SK-N-SH treated with all-trans-retinoic acid at 6 μM for 48 hours (cell line): ENCODE data around the gene POLQ.

Source experiments
- ATAC-seq: fragments of 200-7000 bp; cut with Tn5 transposase; 3 replicates; pipeline ENCODE4 v1.9.1; 2020; ENCODE audit warnings: mild to moderate bottlenecking, moderate library complexity
- CSDC2 ChIP-seq: fragments of 250-450 bp; sonication (Bioruptor Pico); IDR thresholded peaks from 2 replicates; pipeline ENCODE4 v1.5.0; 2020; ENCODE audit warnings: mild to moderate bottlenecking, moderate library complexity
- ESRRG ChIP-seq: fragments of 250-450 bp; sonication (Bioruptor Pico); IDR thresholded peaks from 2 replicates; pipeline ENCODE4 v1.6.1; 2021; ENCODE audit warnings: mild to moderate bottlenecking
- GLIS3 ChIP-seq: fragments of 250-450 bp; sonication (Bioruptor Pico); IDR thresholded peaks from 2 replicates; pipeline ENCODE4 v1.5.0; 2020; ENCODE audit warnings: mild to moderate bottlenecking, moderate library complexity
- OSR1 ChIP-seq: fragments of 250-450 bp; sonication (Bioruptor Pico); IDR thresholded peaks from 2 replicates; pipeline ENCODE4 v1.8.0; 2022; ENCODE audit warnings: moderate library complexity, mild to moderate bottlenecking, inconsistent platforms
- PPARA ChIP-seq: fragments of 250-450 bp; sonication (Bioruptor Pico); IDR thresholded peaks from 2 replicates; pipeline ENCODE4 v1.5.0; 2020; ENCODE audit warnings: mild to moderate bottlenecking, borderline replicate concordance
- RARB ChIP-seq: fragments of 250-450 bp; sonication (Bioruptor Pico); IDR thresholded peaks from 2 replicates; pipeline ENCODE4 v1.8.0; 2021; ENCODE audit warnings: mild to moderate bottlenecking, moderate library complexity
- SNAI2 ChIP-seq: fragments of 250-450 bp; sonication (Bioruptor Pico); IDR thresholded peaks from 2 replicates; pipeline ENCODE4 v1.5.0; 2020; ENCODE audit warnings: mild to moderate bottlenecking, moderate library complexity
- TCF4 ChIP-seq: fragments of 250-450 bp; sonication (Bioruptor Pico); IDR thresholded peaks from 2 replicates; pipeline ENCODE4 v1.8.0; 2021; ENCODE audit warnings: mild to moderate bottlenecking, moderate library complexity, borderline replicate concordance
- ZC3H10 ChIP-seq: fragments of 250-450 bp; sonication (Bioruptor Pico); IDR thresholded peaks from 2 replicates; pipeline ENCODE4 v1.5.1; 2021; ENCODE audit warnings: mild to moderate bottlenecking, moderate library complexity
- ZFP3 ChIP-seq: fragments of 250-450 bp; sonication (Bioruptor Pico); IDR thresholded peaks from 2 replicates; pipeline ENCODE4 v1.5.0; 2020; ENCODE audit warnings: mild to moderate bottlenecking, moderate library complexity
- ZFP30 ChIP-seq: fragments of 450-650 bp; formaldehyde crosslinking; IDR thresholded peaks from 2 replicates; pipeline ENCODE4 v1.5.0; 2022; ENCODE audit warnings: mild to moderate bottlenecking, moderate library complexity
- ZNF565 ChIP-seq: fragments of 450-650 bp; formaldehyde crosslinking; conservative IDR thresholded peaks from 2 replicates; pipeline ENCODE4 v1.5.0; 2020; ENCODE audit warnings: low read depth, mild to moderate bottlenecking, moderate library complexity
- ZNF70 ChIP-seq: fragments of 450-650 bp; formaldehyde crosslinking; IDR thresholded peaks from 2 replicates; pipeline ENCODE4 v1.5.0; 2020; ENCODE audit warnings: mild to moderate bottlenecking, moderate library complexity
- ZNF8 ChIP-seq: fragments of 450-650 bp; formaldehyde crosslinking; IDR thresholded peaks from 2 replicates; pipeline ENCODE4 v1.5.0; 2020; ENCODE audit warnings: mild to moderate bottlenecking, moderate library complexity
- TF ChIP-seq, protein P1 (sequence below): fragments of 250-450 bp; sonication (Bioruptor Pico); IDR thresholded peaks from 2 replicates; pipeline ENCODE4 v1.5.0; 2020; ENCODE audit warnings: mild to moderate bottlenecking, moderate library complexity
- TF ChIP-seq, protein P2 (sequence below): fragments of 250-450 bp; sonication (Bioruptor Pico); IDR thresholded peaks from 2 replicates; pipeline ENCODE4 v1.8.0; 2020; ENCODE audit warnings: mild to moderate bottlenecking, moderate library complexity, borderline replicate concordance
- TF ChIP-seq, protein P3 (sequence below): fragments of 250-450 bp; sonication (Bioruptor Pico); IDR thresholded peaks from 2 replicates; pipeline ENCODE4 v1.8.0; 2021; ENCODE audit warnings: low read depth, mild to moderate bottlenecking, moderate library complexity, borderline replicate concordance
- TF ChIP-seq, protein P4 (sequence below): fragments of 250-450 bp; sonication (Bioruptor Pico); IDR thresholded peaks from 2 replicates; pipeline ENCODE4 v1.5.1; 2020; ENCODE audit warnings: low read depth, mild to moderate bottlenecking, moderate library complexity
- TF ChIP-seq, protein P5 (sequence below): fragments of 250-450 bp; sonication (Bioruptor Pico); IDR thresholded peaks from 2 replicates; pipeline ENCODE4 v1.5.1; 2021; ENCODE audit warnings: mild to moderate bottlenecking, moderate library complexity

POLQ gene

GRCh38 chr3:121557426-121557934 is 11.7 kb upstream of the POLQ start:
- ATAC-seq: no peak
- TF ChIP-seq, protein P1, sequence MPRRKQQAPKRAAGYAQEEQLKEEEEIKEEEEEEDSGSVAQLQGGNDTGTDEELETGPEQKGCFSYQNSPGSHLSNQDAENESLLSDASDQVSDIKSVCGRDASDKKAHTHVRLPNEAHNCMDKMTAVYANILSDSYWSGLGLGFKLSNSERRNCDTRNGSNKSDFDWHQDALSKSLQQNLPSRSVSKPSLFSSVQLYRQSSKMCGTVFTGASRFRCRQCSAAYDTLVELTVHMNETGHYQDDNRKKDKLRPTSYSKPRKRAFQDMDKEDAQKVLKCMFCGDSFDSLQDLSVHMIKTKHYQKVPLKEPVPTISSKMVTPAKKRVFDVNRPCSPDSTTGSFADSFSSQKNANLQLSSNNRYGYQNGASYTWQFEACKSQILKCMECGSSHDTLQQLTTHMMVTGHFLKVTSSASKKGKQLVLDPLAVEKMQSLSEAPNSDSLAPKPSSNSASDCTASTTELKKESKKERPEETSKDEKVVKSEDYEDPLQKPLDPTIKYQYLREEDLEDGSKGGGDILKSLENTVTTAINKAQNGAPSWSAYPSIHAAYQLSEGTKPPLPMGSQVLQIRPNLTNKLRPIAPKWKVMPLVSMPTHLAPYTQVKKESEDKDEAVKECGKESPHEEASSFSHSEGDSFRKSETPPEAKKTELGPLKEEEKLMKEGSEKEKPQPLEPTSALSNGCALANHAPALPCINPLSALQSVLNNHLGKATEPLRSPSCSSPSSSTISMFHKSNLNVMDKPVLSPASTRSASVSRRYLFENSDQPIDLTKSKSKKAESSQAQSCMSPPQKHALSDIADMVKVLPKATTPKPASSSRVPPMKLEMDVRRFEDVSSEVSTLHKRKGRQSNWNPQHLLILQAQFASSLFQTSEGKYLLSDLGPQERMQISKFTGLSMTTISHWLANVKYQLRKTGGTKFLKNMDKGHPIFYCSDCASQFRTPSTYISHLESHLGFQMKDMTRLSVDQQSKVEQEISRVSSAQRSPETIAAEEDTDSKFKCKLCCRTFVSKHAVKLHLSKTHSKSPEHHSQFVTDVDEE: no peak
- TF ChIP-seq ESRRG (CRISPR knock-in tag): no peak
- no peak for TF ChIP-seq ZNF565 (CRISPR knock-in tag)
- TF ChIP-seq, protein P2, sequence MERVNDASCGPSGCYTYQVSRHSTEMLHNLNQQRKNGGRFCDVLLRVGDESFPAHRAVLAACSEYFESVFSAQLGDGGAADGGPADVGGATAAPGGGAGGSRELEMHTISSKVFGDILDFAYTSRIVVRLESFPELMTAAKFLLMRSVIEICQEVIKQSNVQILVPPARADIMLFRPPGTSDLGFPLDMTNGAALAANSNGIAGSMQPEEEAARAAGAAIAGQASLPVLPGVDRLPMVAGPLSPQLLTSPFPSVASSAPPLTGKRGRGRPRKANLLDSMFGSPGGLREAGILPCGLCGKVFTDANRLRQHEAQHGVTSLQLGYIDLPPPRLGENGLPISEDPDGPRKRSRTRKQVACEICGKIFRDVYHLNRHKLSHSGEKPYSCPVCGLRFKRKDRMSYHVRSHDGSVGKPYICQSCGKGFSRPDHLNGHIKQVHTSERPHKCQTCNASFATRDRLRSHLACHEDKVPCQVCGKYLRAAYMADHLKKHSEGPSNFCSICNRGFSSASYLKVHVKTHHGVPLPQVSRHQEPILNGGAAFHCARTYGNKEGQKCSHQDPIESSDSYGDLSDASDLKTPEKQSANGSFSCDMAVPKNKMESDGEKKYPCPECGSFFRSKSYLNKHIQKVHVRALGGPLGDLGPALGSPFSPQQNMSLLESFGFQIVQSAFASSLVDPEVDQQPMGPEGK (CRISPR knock-in tag): no peak
- TF ChIP-seq, protein P3, sequence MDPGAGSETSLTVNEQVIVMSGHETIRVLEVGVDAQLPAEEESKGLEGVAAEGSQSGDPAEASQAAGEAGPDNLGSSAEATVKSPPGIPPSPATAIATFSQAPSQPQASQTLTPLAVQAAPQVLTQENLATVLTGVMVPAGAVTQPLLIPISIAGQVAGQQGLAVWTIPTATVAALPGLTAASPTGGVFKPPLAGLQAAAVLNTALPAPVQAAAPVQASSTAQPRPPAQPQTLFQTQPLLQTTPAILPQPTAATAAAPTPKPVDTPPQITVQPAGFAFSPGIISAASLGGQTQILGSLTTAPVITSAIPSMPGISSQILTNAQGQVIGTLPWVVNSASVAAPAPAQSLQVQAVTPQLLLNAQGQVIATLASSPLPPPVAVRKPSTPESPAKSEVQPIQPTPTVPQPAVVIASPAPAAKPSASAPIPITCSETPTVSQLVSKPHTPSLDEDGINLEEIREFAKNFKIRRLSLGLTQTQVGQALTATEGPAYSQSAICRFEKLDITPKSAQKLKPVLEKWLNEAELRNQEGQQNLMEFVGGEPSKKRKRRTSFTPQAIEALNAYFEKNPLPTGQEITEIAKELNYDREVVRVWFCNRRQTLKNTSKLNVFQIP: no peak
- no peak for TF ChIP-seq TCF4 (CRISPR knock-in tag)
- no peak for TF ChIP-seq ZNF8 (CRISPR knock-in tag)
- TF ChIP-seq GLIS3 (CRISPR knock-in tag): no peak
- TF ChIP-seq ZFP3 (CRISPR knock-in tag): no peak

GRCh38 chr3:121552797-121553196 is 7.0 kb upstream of the POLQ start:
- ATAC-seq: no peak
- no peak for TF ChIP-seq OSR1
- TF ChIP-seq SNAI2: no peak
- no peak for TF ChIP-seq ZNF8 (CRISPR knock-in tag)
- TF ChIP-seq, protein P4, sequence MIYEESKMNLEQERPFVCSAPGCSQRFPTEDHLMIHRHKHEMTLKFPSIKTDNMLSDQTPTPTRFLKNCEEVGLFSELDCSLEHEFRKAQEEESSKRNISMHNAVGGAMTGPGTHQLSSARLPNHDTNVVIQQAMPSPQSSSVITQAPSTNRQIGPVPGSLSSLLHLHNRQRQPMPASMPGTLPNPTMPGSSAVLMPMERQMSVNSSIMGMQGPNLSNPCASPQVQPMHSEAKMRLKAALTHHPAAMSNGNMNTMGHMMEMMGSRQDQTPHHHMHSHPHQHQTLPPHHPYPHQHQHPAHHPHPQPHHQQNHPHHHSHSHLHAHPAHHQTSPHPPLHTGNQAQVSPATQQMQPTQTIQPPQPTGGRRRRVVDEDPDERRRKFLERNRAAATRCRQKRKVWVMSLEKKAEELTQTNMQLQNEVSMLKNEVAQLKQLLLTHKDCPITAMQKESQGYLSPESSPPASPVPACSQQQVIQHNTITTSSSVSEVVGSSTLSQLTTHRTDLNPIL (CRISPR knock-in tag): no peak
- TF ChIP-seq ZFP3 (CRISPR knock-in tag): no peak
- no peak for TF ChIP-seq ESRRG (CRISPR knock-in tag)
- TF ChIP-seq, protein P5, sequence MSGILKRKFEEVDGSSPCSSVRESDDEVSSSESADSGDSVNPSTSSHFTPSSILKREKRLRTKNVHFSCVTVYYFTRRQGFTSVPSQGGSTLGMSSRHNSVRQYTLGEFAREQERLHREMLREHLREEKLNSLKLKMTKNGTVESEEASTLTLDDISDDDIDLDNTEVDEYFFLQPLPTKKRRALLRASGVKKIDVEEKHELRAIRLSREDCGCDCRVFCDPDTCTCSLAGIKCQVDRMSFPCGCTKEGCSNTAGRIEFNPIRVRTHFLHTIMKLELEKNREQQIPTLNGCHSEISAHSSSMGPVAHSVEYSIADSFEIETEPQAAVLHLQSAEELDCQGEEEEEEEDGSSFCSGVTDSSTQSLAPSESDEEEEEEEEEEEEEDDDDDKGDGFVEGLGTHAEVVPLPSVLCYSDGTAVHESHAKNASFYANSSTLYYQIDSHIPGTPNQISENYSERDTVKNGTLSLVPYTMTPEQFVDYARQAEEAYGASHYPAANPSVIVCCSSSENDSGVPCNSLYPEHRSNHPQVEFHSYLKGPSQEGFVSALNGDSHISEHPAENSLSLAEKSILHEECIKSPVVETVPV (CRISPR knock-in tag): no peak
- TF ChIP-seq, protein P1: no peak
- TF ChIP-seq PPARA (CRISPR knock-in tag): no peak
- TF ChIP-seq ZC3H10: no peak

DNA sequence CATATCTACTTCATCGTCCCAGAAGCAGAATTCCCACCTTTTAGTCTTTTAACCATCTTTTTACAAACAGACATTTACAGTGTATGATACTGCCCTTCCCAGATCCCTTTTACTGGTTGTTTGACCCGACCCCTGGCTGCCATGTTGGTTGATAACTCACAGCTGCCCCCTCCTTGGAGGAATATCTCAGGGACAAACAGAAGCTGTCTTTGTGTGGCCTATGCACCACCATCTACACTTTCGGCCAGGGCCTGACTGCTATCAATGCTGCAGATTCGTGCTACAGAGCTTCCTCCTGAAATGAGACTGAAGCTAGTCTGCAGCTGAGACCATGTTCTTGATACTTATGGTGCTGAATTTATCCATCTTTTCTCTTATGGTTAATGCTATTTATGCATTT is 6.6 kb upstream of the POLQ start:
- no peak for ATAC-seq
- TF ChIP-seq TCF4 (CRISPR knock-in tag) (no peak), CSDC2 (CRISPR knock-in tag) (no peak), PPARA (CRISPR knock-in tag) (no peak), RARB (CRISPR knock-in tag) (no peak), ZNF70 (no peak), ZFP30 (CRISPR knock-in tag) (no peak), ESRRG (CRISPR knock-in tag) (no peak), ZC3H10 (no peak)
- TF ChIP-seq, protein P4 (CRISPR knock-in tag): no peak
- TF ChIP-seq, protein P5 (CRISPR knock-in tag): no peak
- TF ChIP-seq, protein P3: no peak
